Central memory CD4-positive, alpha-beta T cell (primary cell): ENCODE data around the gene LMX1A.

ENCODE experiments used
- DNase-seq: peaks from one replicate; pipeline ENCODE4 v3.0.0; 2022

Gene LMX1A

DNA sequence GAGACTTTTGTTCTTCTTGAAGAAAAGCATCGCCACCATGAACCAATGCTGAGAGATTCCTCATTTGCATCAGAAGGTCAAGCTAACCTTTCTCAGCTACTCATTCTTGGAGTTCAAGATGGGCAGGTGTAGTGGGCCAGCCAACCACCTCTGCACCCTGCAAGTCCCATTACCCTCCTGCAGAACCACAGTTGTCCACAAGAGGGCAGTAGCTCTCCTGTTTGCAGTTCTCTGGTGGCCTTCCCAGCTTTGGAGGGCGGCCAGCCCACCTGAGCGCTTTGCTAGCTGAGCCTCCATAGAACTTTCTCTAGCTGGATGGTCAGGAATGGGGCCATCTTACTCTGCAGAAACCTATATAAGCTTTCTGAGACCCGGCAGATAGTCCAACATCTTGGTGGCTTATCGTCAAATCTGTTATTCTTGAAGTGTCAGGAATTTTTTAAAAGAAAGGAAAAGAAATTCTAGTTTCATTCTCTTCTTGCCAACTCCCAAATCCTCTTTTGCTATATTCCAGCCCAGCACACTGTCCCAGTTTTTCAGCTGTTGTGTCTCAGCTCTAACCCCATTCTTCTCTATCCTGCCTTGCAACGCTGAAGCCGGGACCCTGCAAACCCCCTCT, 11.0 kb upstream of the LMX1A start:
- DNase-seq: peak; percentile 52

DNA sequence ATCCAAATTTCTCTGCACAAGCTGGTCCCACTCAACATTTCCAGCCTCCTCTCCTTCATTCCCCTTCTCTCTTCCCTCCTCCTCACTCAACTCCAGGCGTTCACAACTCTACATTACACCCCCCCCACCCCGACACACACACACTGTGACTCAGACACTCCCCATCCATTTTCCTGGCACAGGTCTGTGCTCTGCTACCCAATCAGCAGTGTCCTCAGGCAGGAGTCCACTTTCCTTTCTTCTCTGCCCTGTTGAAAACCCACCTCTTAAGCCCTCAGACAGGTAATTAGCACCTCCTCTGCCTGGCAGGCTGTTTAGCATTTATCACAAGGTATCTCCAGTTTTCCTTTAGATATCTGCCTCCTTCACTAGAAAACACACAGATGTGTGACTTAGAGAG, 8.8 kb upstream of the LMX1A start:
- DNase-seq: no peak

DNA sequence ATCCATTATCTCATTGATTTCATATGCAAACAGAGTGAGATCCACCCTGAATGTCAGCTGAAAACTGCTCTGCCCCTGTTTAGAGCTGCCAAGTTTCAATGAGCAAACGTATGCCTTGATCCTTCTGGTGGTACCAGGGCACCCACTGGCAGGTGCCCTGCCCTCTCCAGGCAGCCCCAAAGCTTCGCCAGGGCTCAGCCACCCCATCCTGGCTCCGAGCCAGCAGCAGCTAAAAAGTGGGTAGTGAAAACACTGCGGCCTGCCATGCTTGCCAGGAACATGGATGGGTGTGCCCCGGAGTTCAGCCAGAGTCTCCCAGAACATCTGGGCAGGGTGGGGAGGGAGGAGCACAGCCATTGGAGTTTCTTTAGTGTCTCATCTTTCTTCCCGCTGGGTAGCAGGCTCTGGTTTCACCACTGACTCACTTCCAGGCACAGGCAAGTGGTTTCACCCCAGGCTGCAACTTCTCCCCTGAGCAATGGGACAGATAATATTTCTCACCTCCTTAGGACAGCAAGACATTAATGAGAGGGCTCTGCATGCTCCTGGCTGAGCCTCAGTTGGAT, 8.1 kb upstream of the LMX1A start:
- DNase-seq: no peak

DNA sequence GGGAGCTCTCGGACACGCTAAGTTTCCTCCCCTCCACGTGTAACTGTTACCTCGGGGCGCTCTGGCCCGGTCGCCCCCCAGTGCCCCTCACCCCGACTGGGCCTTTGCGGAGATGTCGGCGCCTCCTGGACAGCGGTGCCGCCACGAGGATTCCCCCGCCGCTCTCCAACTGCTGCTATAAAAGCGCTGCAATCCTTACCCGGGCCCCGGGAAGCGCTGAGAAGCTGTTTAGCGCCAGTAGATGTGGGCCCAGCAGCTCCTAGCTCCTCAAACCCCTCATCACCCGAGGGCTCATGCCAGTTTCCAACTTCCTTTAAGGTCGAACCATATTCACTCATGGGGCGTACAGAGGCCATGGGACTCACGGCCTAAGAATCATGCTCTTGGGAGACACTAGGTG, 361 bp upstream of the LMX1A start:
- DNase-seq: no peak

DNA sequence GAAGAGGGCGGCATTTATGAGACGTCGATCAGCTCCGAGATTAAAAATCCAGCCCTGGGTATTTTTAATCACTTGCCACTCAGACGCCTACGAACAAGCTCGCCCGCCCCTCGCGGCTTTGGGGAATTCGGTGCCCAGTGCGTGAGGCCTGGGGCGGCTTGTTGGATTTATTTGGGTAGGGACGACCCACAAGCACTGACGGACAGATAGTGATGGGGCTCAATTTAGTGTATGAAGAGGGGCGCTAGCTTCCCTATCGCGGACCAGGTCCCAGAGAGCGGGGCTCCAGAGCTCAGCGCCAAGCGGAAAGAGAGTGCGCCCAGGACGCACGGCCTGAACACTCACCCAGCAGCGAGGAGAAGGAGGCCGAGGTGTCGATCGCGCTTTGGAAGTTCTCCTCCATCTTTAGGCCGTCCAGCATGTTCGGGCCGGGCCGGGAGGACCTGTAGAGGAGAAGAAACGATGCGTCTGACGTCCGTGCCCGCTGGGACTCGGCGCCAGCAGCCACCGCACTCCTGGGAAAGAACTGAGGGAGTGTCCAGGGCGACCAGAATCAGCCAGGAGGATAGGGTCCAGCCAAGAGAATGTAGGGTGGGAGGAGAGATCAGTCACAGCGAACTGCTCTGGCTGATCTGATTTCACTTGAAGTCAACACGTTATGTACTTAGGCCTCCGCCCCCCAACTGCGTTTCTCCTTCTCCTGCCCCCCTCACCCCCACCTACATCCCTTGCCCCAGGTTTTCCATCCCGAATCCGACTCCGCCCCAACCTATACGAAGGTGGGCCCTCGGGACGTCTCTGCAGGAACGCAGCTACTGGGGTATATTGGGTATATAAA, 1.2 kb downstream of the LMX1A start:
- no peak for DNase-seq

DNA sequence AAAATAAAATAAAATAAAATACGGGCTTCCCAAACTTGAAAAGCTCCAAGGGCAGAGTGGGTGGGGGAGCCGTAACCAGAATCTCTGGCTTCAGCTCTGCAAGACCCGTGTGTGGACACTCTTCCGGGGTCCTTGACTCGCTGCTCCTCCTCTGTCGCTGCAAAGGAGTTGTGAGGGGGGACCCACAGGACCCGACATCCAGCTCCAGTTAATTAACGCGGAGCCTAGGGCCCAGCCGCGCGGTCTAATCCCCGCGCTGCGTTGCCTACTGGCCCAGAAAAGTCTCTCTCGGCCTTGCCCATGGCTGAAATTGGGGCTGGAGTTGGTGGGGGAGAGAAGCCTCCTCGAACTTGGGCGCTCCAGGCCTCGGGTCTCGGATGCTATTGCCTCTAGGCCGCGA, 1.8 kb downstream of the LMX1A start:
- DNase-seq: no peak

DNA sequence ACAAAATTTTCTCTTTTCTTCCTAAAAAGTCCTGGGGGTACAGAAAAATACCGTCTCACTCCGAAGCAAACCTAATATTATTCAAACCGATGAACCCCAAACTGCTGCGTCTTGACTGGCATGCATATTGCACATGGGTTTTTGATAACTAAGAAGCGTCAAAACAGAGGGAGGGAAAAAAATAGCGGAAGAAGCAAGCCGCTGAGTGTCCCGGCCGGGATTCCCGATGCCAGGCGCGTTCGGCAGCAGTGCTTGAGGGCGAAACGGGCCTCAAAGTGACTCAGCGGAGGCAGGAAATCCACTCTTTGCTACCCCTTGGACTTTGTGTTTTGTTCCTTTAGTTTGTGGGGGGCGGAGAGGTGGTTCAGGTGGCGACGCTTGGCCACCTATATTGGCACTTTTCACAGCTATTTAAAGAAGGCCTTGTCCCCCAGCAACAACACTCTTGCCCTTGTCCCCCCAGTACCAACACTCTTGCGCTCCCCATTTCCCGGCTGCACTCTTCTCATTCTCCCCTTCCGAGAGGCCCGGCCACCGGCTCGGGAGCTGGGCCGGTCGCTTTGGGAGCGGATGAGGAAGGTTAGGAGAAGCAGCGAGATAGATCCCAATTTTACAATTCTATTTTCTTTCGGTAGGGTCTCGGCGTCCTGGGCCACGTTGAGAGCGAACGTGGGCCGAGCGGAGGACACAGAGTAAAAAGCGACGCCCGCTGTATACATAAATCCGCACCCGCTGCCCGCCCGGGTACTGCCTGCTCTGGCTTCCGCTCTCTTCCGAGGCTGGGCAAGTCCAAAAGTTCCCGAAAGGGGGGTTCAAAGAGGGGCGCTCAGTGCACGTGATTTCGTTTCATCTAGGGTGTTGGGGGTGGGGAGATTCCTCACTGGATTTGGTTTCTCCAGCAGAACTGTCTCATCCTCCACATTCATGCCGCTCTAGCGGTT, 2.5 kb downstream of the LMX1A start:
- no peak for DNase-seq

DNA sequence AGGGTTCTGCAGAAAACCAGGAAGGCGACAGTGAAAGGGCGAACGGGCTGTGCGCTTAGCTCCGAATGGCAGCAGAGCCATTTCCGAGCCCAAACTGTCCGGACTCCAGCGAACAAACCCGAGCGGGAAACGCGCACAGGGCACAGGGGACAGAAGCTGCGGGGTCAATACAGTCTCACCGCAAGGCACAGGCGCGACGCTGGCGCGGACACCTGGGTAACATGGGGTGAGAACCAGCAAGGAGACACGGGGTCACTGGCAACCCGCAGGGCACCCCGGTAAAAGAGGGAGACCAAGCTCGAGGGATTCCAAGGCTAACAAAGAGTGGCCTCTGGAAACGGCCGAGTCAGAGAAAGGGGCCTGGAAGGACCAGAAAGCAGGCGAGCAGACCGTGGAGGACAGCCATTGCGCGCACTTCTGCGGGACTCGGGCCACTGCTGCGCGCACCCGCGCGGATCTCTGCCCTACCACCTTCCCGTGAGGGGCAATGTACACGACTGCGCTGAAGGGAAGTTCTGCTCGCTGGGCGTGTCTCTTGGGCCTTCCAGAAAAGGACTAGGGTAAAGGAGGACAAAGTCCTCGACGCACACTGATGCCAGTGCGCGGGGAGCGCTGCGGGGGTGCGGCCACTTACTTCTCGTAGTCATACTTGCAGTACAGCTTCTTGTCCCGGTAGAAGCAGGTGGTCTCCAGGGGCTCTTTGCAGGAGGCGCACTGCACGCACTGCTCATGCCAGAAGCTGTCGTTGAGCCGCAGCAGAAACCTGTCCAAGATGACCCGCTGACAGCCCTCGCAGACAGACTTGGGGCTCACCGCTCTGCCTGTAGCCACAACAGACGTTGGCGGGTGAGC, 3.8 kb downstream of the LMX1A start:
- DNase-seq: no peak

DNA sequence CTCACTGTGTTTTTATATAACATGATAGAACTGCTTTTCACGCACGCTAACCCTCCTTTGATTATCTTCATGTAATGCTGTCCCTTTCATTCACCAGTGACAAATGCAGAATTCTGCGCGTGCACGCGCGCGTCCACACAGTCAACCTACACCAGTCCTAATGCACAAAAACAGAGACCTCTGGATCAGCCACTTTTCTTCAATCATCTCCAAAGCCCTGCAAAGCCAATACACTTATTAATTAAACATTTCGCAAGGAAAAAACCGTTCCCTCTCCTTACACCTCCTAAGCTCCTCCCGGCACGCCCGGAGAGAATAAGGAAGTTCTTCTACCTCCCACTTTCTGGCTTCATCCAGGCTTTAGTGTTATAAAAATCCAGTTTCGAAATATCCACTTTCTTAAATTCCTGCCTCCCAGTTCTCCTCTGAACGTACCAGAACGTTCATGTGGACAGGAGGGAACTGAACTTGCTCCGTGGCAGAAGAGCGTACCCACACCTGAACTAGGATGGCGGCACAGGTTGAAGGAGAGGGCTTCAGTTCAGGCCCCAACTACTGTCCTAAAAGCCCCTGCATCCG, 4.6 kb downstream of the LMX1A start:
- DNase-seq: no peak

DNA sequence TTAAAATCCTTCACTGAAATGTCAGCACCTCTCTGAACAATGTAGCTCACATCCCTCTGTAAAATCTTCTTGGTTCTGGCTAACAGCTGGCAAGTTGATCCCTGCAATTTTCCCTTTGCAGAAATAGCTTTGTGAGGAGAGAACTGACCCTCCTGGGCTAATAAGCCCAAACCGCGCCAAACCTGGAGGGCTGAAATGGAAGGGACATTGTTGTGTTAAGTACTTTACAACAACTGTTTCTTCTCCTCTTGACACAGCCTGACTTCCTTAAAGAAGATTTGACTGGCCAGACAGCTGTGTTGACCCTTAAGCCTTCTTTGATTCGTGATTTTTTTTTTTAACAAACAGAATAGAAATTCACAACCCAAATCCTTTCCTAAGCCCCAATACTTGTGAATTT, 5.7 kb downstream of the LMX1A start:
- DNase-seq: no peak

DNA sequence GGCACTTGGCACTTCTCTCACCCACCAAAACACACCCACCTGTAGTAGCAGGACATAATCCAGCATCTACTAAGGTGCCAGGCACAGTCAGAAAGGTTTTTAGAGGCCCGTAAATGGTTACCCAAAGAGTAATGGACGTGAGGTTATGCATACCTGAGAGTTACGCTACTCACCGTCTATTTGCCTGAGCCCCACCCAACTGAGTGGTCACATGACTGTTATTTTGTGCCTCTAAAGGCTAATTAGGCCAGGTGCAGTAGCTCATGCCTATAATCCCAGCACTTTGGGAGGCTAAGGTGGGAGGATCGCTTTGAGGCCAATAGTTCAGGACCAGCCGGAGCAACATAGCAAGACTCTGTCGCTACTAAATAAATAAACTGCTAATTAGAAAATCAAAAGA, 11.0 kb downstream of the LMX1A start:
- no peak for DNase-seq

DNA sequence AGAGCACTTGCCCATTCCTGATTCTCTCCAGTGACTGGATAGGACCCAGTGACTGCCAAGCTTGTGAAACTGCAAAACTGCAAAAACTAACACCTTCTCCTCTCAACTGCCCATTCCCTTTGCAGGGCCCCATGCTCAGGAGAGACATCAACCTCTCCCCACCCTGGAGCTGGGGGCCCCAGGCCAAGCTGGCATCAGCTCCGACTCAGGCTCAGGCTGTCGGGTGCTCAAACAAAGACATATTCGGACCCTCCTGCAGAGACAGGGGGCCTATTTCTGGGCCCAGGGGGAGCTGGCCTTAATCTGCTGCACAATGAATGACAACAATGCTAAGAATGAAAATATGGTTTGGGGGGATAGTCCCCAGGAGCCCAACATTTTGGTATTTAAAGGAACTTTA, 11.8 kb downstream of the LMX1A start:
- no peak for DNase-seq

DNA sequence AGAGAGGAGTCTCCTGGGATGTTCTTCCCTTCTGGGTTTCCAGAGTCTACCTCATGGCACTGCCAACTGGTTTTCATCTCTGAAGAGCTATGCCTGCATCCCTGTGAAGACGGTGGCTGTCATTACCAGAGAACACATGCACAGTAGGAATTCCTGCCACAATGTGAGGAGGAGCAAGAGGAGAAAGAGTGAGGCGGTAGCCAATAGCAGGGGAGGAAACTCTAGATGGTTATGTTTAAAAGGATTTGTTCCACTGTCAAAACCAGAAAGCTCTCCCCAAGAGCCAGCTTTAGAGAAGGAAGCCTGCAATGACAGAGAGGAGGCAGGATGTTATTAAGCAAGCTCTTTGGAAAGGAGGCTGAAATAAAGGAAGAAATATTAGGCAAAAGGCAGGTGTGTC, 12.3 kb downstream of the LMX1A start:
- no peak for DNase-seq

DNA sequence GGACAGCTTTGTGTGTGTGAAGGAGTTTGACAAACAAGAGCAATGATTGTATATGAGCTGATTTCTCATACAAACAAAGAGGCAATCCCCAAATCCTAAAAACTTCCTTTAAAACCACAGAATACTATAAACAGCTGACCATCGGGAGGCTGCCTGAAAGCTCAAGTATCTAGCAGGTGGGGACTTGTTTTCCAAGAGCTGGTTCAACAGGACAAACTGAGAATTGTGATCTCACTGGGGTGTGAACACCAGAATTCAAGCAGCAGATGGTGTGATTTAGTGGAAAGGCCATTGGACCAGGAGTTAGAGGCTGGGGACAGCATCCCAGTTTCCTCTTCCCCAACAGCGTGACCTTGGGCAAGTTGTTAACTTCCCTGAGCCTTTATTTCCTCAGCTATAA, 13.9 kb downstream of the LMX1A start:
- no peak for DNase-seq

DNA sequence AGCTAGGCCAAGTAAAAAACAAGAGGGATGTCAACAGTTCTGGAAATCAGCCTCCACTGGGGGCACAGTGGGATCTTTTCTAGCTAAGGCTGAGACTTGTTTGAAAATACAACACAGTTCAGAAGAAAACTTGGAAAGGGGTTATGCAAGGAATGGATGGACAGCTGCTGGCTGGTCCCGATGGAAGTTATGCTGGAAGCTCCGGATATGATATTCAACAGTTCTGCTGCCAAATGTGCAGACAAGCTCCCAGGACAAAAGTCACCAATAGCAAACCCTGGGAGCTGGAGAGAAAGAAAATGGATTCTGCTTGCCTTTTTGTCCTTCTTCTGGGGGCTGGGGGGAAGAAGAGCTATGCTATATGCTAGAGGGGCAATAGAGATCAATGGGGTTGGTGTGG, 14.3 kb downstream of the LMX1A start:
- no peak for DNase-seq

DNA sequence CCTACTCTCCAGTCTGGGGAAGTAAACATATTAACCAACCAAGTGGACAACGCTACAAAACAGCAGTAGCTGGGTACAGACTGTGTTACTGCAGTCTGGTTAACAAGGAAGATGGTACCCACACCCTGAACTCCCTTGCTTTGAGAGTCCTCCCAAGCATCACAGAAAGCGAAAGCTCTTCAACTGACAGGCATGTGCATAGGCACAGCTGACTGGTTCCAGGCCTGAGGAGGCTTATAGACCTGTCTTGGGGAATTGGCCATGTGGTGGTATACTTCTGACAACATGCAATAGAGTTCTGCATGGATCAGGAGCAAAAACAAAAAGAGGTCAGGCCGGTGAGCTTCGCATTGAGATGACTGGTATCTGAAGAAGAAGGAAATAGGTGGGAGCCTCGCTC, 17.4 kb downstream of the LMX1A start:
- DNase-seq: no peak

DNA sequence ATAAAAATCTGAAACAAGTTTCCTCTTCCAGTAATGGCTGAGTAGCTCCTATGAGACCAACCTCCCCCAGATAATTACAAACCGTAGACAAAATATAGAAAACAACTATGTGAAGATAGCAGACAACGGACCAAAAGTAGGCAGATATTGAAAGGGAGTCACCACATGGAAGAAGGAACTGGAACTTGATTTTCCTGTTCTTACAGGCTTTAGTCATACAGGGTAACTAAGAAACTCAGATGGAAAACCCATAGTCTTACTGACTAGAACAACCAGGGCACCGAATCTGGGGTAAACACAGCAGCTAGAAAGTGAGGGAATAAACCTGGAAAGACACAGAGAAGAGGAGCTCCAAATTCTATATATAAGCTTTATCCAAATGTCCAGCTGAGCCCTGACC, 26.0 kb downstream of the LMX1A start:
- no peak for DNase-seq

DNA sequence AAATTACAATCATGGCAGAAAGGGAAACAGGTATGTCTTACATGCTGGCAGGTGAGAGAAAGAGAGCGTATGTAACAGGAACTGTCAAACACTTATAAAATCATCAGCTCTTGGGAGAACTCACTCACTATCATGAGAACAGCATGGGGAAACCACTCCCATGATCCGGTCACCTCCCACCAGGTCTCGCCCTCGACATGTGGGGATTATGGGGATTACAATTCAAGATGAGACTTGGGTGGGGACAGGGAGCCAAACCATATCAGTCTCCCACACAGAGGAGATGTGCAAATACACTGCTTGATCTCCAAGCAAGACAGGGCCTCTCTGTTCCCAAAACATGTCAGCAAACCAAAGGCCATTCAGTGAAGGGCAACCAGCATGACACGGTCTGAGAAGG, 27.4 kb downstream of the LMX1A start:
- DNase-seq: no peak

DNA sequence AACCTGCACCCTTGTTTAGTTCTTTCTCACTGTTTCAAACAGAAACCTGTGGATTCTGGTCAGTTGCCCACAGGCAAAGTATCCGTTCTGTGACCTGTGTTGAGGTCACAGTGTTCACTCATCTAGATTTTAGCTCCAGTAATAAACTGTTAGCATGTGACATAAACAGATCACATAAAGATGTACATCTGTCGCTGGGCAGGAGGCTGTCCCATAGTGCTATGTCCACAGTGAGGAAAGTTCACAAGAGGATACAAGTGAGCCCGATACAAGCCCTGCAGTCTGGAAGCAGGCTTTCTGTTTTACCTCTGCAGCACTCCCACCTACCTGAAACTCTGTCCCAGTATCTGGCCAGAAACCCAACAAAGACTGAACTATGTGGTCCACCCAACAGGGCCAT, 28.4 kb downstream of the LMX1A start:
- DNase-seq: no peak

DNA sequence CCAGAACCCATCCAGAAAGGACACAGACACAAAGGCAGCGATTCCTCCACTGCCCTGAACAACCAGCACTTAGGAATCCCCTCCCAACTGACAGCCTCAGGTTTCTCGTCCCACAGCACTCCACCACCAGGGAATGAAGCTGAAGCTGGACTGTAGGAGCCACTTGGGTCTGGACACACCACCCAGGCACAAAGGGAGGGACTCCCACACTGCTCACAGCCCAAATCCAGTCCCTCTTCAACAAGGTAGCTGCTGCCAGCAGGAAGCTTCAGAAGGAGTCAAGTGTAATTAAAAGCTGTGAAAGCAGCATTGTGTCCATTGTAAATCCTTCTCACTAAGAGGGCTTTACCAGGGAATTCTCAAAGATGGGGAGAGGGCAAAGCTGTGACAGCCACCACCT, 29.0 kb downstream of the LMX1A start:
- DNase-seq: no peak

DNA sequence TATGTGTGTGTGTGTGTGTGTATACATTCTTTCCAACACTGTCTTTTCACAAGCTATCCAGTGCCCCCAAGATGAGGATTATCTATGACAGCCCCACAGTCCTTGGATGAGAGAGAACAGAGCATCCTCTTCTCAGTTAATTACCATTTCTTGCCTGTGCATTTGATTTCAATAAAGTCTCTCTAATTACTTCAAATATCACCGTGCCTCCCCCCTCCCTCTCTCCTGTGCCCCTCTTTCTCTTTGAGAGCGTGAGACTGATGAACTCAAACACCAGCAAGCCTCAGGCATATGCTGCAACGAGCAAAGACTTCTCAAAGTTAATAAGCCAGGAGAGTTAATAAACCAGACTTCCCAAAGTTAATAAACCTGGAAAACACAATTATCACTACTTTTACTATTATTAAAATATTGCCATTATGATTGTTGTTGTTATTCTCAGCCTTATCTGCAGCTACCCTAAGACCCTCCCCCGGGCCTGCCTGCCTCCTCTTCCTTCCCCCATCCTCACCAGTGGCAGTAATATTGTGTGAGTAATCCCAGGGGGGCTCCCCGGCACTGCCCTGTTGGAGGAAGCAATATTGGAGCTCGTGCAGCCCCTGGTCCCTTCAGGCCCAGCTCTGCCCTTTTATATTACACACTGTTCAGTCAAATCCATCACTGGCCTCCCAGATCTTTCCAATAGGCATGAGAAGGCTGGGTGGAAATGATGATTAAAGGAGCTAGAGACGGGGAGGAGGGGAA, 30.9 kb downstream of the LMX1A start:
- DNase-seq: no peak
